GM21619 (cell line): Measurements from ENCODE around the gene SYT9.
A peak's percentile ranks its signal among the peaks of the same experiment; 100 is the strongest.
"Not testable (repeated sequence)": the region's sequence is repeated elsewhere in the genome, so short reads cannot be mapped to it uniquely, and the experiment has no call there.

Experiments
- ATAC-seq: cut with Tn5 transposase; IDR thresholded peaks from one replicate; pipeline ENCODE4 v1.9.1; 2021; ENCODE audit not compliant: unreplicated experiment

The SYT9 gene

DNA sequence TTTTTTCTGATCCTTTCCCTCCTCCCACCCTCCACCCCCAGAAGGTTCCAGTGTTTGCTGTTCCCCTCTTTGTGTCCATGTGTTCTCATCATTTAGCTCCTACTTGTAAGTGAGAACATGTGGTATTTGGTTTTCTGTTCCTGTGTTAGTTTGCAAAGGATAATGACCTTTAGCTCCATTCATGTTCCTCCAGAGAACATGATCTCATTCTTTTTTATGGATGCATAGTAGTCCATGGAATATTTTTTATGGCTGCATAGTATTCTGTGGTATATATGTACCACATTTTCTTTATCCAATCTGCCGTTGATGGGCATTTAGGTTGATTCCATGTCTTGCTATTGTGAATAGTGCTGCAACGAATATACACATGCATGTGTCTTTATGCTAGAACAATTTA is 83.7 kb downstream of the SYT9 start:
- ATAC-seq = not testable (repeated sequence)

DNA sequence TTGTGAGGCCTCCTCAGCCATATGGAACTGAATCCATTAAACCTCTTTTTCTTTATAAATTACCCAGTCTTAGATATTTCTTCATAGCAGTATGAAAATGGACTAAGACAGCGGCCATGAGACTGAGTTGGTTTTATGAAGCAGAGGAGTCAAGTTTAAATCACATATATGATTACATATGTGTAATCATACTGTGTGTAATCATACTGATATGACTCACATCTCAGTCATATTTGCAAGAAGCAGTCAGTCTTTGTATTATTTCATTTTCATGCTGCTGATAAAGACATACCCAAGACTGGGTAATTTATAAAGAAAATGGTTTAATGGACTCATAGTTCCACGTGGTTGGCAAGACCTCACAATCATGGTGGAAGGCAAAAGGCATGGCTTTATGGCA is 89.8 kb downstream of the SYT9 start:
- ATAC-seq = no peak

DNA sequence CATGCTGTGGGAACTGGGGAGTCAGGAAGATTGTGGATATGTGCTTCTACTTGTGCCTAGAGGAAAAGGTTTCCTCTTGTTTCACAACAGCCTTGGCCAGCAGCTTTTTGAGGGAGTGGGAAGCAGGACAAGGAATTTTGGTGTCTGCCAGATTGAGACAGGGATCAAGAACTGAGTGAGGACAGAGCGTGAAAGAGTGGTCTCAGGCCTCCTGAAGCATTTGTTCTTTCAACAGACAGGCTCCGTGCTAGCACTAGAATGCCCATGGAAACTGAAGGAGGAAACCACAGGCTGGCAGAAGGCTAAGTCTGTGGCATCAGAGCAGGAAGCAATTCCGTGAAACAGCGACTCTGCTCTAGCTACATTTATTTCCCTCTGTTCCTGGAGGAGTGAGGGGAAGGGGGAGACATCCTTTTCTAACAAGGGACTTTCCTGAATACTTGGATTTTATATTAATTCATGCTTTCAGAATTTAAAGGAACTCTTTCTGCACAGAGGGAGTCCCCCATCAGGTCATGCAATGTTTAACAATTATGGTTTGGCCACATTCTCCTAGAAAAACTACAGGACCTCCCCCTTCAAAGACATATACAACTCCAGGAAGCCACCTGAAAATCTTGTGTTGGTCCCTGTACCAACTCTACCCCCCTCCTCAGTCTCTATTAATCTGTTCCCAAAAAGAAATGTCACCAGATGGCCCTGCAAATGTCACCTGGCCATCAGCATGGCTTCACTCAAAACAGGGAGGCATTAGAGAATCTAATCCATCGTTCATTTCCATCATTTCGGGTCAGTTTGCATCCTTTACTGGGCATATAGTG is 96.1 kb downstream of the SYT9 start:
- no peak for ATAC-seq

DNA sequence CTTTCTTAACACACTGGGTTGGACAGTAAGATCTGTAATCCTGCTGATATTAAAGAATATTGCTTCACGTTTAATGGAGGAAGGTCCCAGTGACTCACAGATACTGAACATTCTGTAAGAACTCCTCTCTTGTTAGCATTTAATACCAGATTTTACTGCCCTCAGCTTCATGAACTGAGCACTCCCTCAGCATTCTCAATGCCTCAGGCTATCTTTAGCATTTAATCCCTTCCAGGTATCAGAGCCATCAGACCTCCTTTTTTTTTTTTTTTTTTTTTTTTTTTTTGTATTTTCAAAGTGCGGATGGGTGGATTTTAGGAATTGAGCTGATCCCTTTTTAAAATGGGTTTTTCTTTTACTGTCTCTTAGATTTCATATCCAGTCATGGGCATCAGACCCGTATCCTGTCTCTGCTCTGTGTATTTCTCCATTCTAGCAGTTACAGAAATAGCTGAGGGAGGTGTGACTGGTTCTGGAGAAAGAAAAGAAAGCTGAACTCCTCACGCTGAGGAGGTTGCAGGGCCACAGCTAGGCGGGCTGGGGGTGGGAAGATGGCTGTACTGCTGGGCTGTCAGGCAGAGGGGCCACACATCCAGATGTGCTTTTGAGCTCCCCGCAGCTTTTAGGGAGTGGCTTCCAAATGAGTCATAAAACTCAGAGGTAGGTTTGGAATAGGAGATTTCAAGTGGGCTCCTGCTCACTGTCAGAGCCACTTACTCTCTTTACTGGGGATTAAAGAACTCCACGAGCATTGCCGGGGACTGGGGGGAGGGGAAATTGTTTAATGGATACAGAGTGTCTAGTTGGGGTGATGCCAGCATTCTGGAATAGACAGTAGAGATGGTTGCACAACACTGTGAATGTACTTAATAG is 97.0 kb downstream of the SYT9 start:
- ATAC-seq = no peak

DNA sequence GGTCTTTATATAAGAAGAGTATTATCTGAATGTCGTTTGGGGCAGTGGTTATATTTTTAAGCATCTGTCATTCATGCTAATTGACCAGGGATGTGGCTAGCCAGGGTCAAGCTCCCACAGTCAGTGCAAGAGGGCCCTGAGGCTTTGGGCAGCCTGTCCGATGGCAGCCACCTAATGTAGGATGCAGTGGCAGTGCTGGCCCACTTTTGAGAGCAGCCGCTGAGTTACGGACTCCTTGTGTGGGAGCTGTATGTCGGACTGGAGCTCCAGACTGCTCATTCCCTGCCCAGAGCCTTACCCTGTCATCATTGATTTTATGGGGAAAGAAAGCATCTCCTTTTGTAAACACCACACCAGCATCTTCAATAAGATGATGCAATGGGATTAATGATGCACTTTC is 99.5 kb downstream of the SYT9 start:
- ATAC-seq = no peak

GRCh38 chr11:7353100-7353499 is 101.4 kb downstream of the SYT9 start:
- peak; percentile 58 for ATAC-seq

DNA sequence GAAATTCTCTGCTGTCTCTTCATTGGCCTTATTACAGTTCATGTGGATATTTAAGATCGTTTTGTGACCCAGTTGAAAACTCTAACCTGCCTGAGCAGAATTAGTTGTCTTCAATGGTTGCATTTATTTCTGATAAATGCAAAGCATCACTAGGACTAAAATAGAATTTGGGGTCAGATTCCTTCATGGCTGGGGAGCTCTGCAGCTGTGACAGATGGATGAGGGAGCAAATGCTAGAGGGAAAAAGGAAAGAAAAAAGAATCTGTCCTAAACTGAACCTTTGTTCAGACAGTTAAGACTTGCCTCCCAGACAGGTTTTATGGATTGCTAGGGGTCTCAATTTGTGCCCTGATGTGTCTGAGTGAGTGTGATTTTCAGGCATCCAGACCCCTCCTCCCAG is 113.0 kb downstream of the SYT9 start:
- no peak for ATAC-seq

DNA sequence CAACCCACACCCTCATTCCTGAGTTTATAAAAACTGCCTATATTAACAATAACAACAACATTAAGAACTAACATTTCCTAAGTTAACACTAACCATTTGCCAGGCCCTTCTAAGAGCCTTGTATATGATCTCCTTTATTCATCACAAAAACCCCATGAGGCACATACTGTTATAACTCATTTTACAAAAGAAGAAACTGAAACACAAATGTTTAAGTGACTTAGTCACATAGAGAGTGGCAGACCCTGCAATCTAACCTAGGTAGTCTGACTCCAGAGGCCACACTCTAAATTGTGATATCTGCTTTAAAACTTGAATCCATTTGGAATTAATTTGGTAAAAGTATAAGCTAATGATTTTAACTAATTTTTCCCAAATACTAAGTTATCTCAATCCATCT is 116.1 kb downstream of the SYT9 start:
- ATAC-seq = no peak

DNA sequence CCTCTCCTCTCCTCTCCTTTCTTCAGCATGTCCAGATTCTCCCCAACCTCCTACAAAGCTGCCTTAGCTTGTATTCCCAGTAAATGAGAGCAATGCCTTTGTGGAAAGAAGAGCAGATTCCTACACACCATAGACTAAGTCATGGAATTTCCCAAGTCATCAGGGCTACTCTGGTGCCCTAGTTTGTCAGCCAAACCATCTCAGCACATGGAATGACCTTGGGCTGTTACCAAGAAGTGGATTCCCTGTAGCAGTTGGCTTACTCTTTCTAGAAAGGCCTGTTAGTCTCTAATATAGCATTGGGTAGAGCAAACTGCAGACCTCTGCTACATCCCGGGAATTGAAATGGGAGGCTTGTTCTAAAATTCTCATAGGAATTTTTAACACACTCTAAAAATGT is 124.7 kb downstream of the SYT9 start:
- ATAC-seq = no peak

GRCh38 chr11:7381937-7382336 is 130.2 kb downstream of the SYT9 start:
- ATAC-seq = no peak

GRCh38 chr11:7383406-7383805 is 131.7 kb downstream of the SYT9 start:
- ATAC-seq = no peak

GRCh38 chr11:7384691-7385090 is 133.0 kb downstream of the SYT9 start:
- ATAC-seq = no peak

DNA sequence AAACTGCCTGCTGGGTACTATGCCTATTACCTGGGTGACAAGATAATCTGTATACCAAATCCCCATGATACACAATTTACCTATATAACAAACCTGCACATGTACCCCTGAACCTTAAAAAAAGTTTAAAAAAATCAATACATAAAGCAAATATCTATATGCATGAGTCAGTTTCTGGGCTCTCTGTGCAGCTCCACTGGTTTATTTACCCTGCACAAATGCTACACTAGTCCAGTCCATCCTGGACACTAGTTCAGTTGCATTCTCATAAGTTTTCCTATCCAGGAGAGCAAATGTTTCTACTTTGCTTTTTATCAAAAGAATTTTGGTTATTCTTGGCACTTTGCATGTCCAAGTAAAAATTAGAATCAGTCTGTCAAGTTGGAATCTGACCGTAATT is 133.8 kb downstream of the SYT9 start:
- ATAC-seq = no peak

- no peak for ATAC-seq
Measured at GRCh38 chr11:7413961-7414915, 162.5 kb downstream of the SYT9 start.

GRCh38 chr11:7414973-7415817 is 163.5 kb downstream of the SYT9 start:
- no peak for ATAC-seq

DNA sequence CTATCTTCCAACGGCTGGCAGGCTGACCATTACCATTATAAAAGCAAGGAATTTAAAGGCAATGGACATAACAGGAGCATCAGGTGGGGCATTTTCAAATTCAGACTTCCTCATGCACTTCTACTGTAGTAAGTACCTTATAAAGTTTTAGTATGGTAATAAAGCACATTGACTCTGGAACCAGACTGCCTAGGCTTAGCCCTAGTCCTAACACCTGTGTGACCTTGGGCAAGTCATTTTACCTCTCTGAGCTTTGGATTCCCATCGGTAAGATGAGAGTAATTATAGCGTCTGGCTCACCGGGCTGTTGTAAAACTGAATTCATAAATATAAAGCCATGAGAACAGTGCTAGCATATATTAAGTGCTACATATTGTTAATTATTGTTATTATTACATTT is 164.4 kb downstream of the SYT9 start:
- ATAC-seq = no peak

- no peak for ATAC-seq
Measured at GRCh38 chr11:7417328-7417727, 165.6 kb downstream of the SYT9 start.

DNA sequence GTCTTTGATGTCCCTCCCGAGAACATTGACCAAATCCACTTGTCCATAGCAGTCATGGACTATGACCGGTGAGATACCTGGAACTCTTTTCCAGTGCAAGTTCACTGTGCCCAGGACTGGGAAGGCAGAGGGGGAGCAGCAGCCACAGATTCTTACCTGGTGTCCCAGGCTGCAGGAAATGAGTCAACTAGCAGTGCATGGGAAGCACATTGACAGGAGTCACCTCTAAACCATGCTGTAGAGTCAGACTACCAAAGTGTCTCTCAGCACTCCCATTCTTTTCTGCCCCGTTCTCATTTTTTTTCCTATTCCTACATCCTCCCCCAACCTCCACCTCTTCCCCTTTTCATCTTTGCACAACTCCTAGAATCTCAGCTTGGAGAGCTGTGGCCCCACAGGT is 166.4 kb downstream of the SYT9 start:
- ATAC-seq = no peak

- no peak for ATAC-seq
Measured at GRCh38 chr11:7418906-7419305, 167.2 kb downstream of the SYT9 start.

- no peak for ATAC-seq
Measured at GRCh38 chr11:7421136-7421535, 169.4 kb downstream of the SYT9 start.
